Hepatocyte (in vitro differentiated cells): ENCODE data around the gene GABRD. TPM values are rescaled to one million over a fixed set of nuclear protein-coding genes. Genes with fewer than 3 reads are reported as not detected.

Experiments used
- DNase-seq: peaks from one replicate; pipeline ENCODE4 v3.0.0-alpha.2; 2016; ENCODE audit warnings: low spot score
- H2AFZ ChIP-seq: fragments of 200-600 bp; sonication (generic); 2 replicates; pipeline ENCODE4 v1.6.0; 2016; ENCODE audit warnings: antibody characterized with exemption, mild to moderate bottlenecking
- H3K27ac ChIP-seq: fragments of 200-600 bp; sonication (generic); 2 replicates; pipeline ENCODE4 v1.5.1; 2016; ENCODE audit warnings: mild to moderate bottlenecking
- H3K27me3 ChIP-seq: fragments of 200-600 bp; sonication (generic); 2 replicates; pipeline ENCODE4 v1.6.1; 2016
- H3K36me3 ChIP-seq: fragments of 200-600 bp; sonication (generic); replicated peaks from 2 replicates; pipeline ENCODE4 v1.5.1; 2016; ENCODE audit warnings: low read depth; ENCODE audit not compliant: insufficient read depth
- H3K4me1 ChIP-seq: fragments of 200-600 bp; sonication (generic); 2 replicates; pipeline ENCODE4 v1.5.1; 2016; ENCODE audit warnings: mild to moderate bottlenecking, moderate library complexity; ENCODE audit not compliant: insufficient read depth
- H3K4me2 ChIP-seq: fragments of 200-600 bp; sonication (generic); 2 replicates; pipeline ENCODE4 v1.6.0; 2016
- H3K4me3 ChIP-seq: fragments of 200-600 bp; sonication (generic); 2 replicates; pipeline ENCODE4 v1.5.1; 2016; ENCODE audit warnings: mild to moderate bottlenecking
- H3K79me2 ChIP-seq: fragments of 200-600 bp; sonication (generic); 2 replicates; pipeline ENCODE4 v1.6.0; 2017; ENCODE audit warnings: mild to moderate bottlenecking
- H3K9me2 ChIP-seq: fragments of 200-600 bp; sonication (generic); replicated peaks from 2 replicates; pipeline ENCODE4 v1.6.0; 2017; ENCODE audit warnings: mild to moderate bottlenecking; ENCODE audit not compliant: insufficient read depth
- H3K9me3 ChIP-seq: fragments of 200-600 bp; sonication (generic); 2 replicates; pipeline ENCODE4 v1.5.1; 2016; ENCODE audit warnings: low read depth, mild to moderate bottlenecking
- H4K20me1 ChIP-seq: fragments of 200-600 bp; sonication (generic); 2 replicates; pipeline ENCODE4 v1.6.0; 2016; ENCODE audit warnings: mild to moderate bottlenecking; ENCODE audit not compliant: insufficient read depth, poor library complexity, severe bottlenecking
- EZH2 ChIP-seq: fragments of 200-600 bp; sonication (generic); IDR thresholded peaks from 2 replicates; pipeline ENCODE4 v1.6.1; 2016; ENCODE audit warnings: antibody characterized with exemption, mild to moderate bottlenecking, borderline replicate concordance
- EZH2phosphoT487 ChIP-seq: fragments of 200-600 bp; sonication (generic); IDR thresholded peaks from one replicate; pipeline ENCODE4 v1.6.1; 2018; ENCODE audit warnings: antibody characterized with exemption, mild to moderate bottlenecking, low read depth, moderate library complexity; ENCODE audit not compliant: unreplicated experiment, severe bottlenecking
- WGBS: methylation state at CpG from one replicate; pipeline ENCODE4 v1.1.6; 2016; ENCODE audit warnings: low lambda C conversion rate; ENCODE audit errors: missing lambda C conversion rate; 5-methylcytosine and 5-hydroxymethylcytosine counted together
- polyA plus RNA-seq: library from polyadenylated mRNA; unstranded; fragments of >200 nt; fragmentation: Nextera tagmentation; extraction: Ambion mirVana; gene quantifications from 2 replicates; pipeline ENCODE4 v1.2.1, GENCODE V29; 2016
- total RNA-seq: library from RNA; depleted of rRNA; stranded (reverse); fragments of >200 nt; gene quantifications from 2 replicates; pipeline ENCODE4 v1.2.3, GENCODE V29; 2014
- TF ChIP-seq, protein P1 (sequence below): fragments of 200-600 bp; sonication (generic); IDR thresholded peaks from 2 replicates; pipeline ENCODE4 v1.5.1; 2016; ENCODE audit warnings: antibody characterized with exemption, mild to moderate bottlenecking; ENCODE audit not compliant: poor library complexity

The GABRD gene
- total and polyA plus RNA-seq, 2 experiments from 2014 or later = not detected

GRCh38 chr1:2070800-2071530, 51.8 kb downstream of the GABRD start:
- DNase-seq = no peak
- Histone ChIP-seq H3K27me3 (no peaks in the 10 kb centered on the region), H3K4me3 (no peak overlapping the region), H3K9me3 (no peaks in the 10 kb centered on the region), H3K79me2 (peaks cover 22% of the 10 kb centered on the region), H3K9me2 (no peaks in the 10 kb centered on the region), H3K27ac (peak overlapping the region; percentile 84), H4K20me1 (no peaks in the 10 kb centered on the region), H3K36me3 (no peaks in the 10 kb centered on the region), H3K4me1 (peaks cover 6% of the 10 kb centered on the region), H2AFZ (no peak overlapping the region), H3K4me2 (no peak overlapping the region)
- TF ChIP-seq EZH2phosphoT487 (no peak), EZH2 (no peak)
- TF ChIP-seq, protein P1, sequence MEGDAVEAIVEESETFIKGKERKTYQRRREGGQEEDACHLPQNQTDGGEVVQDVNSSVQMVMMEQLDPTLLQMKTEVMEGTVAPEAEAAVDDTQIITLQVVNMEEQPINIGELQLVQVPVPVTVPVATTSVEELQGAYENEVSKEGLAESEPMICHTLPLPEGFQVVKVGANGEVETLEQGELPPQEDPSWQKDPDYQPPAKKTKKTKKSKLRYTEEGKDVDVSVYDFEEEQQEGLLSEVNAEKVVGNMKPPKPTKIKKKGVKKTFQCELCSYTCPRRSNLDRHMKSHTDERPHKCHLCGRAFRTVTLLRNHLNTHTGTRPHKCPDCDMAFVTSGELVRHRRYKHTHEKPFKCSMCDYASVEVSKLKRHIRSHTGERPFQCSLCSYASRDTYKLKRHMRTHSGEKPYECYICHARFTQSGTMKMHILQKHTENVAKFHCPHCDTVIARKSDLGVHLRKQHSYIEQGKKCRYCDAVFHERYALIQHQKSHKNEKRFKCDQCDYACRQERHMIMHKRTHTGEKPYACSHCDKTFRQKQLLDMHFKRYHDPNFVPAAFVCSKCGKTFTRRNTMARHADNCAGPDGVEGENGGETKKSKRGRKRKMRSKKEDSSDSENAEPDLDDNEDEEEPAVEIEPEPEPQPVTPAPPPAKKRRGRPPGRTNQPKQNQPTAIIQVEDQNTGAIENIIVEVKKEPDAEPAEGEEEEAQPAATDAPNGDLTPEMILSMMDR = no peak
- 97% methylated on average over 30 of the region's 36 CpGs for WGBS

GRCh38 chr1:2072109-2072806, 53.1 kb downstream of the GABRD start:
- Histone ChIP-seq H3K9me3 (no peaks in the 10 kb centered on the region), H4K20me1 (no peaks in the 10 kb centered on the region), H3K27me3 (no peaks in the 10 kb centered on the region), H3K9me2 (no peaks in the 10 kb centered on the region), H3K4me2 (peak overlapping the region; percentile 37), H3K4me3 (no peak overlapping the region), H3K36me3 (no peaks in the 10 kb centered on the region), H3K4me1 (peaks cover 6% of the 10 kb centered on the region), H3K79me2 (peaks cover 16% of the 10 kb centered on the region), H3K27ac (peak overlapping the region; percentile 85), H2AFZ (no peak overlapping the region)
- DNase-seq = peak; percentile 58
- TF ChIP-seq EZH2 (no peak), EZH2phosphoT487 (no peak)
- TF ChIP-seq, protein P1 = no peak
- WGBS = 71% methylated on average over 24 of the region's 25 CpGs

GRCh38 chr1:2072891-2073290, 53.7 kb downstream of the GABRD start:
- peak overlapping the region; percentile 85 for H3K27ac ChIP-seq
- no peaks in the 10 kb centered on the region for H3K9me3 ChIP-seq
- TF ChIP-seq, protein P1 = no peak
- no peak for TF ChIP-seq EZH2phosphoT487
- no peak for TF ChIP-seq EZH2
- H3K79me2 ChIP-seq = peaks cover 22% of the 10 kb centered on the region
- peaks cover 6% of the 10 kb centered on the region for H3K4me1 ChIP-seq
- H2AFZ ChIP-seq = no peak overlapping the region
- H4K20me1 ChIP-seq = no peaks in the 10 kb centered on the region
- no peaks in the 10 kb centered on the region for H3K27me3 ChIP-seq
- H3K4me2 ChIP-seq = no peak overlapping the region
- 94% methylated on average over 14 of the region's 14 CpGs for WGBS
- H3K9me2 ChIP-seq = no peaks in the 10 kb centered on the region
- no peak overlapping the region for H3K4me3 ChIP-seq
- H3K36me3 ChIP-seq = peaks cover 6% of the 10 kb centered on the region
- no peak for DNase-seq
